NCI-H187 (cell line): ENCODE results near the gene ZNF426.

Source experiments
- DNase-seq, 2 experiments: peaks; one replicate each; lab custom pipeline; 2025; lab: John Stamatoyannopoulos, UW

ZNF426 gene

DNA sequence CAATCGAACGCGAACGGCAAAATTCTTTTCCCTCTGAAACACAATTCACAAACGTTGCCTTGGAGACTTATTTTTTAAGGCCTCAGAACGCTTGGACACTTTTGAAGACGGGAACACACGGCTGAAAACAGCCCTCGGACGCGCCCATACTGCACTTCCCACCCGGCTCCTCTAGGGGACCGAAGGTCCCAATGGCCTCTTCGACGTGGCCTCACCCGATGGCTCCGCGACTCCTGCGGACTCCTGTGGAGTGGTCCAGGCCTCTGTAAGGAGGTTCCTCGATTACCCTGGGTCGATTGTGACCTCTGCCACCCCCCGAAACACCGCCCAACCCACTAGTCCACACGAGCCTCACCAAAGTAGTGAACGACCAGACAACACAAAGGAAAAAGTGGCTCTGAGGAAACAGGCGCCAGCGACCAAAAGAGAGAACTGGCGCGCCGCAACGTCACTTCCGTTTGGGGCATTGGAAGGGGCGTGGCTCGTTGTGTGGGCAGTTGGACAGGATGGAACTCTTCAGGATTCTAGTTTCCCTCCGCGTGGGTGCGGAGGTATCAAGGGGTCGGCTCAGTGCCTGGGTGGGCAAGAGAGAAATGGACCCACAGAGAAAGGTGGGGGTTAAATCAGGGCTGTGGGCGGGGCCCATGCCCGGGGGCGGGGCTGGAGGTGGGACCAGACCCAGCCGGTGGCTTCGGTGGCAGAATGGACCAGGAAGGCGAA is 40.1 kb downstream of the ZNF426 start, which contains the start of gene ZNF560:
TSS of gene ZNF560 (minus strand) at position 434 of the 720 bp plus-strand sequence. CDS start 23,303 bp downstream, outside the sequence.
- DNase-seq: no peak

- no peak for DNase-seq
These were observed 44.3 kb downstream of the ZNF426 start for GRCh38 chr19:9494096-9494495.

DNA sequence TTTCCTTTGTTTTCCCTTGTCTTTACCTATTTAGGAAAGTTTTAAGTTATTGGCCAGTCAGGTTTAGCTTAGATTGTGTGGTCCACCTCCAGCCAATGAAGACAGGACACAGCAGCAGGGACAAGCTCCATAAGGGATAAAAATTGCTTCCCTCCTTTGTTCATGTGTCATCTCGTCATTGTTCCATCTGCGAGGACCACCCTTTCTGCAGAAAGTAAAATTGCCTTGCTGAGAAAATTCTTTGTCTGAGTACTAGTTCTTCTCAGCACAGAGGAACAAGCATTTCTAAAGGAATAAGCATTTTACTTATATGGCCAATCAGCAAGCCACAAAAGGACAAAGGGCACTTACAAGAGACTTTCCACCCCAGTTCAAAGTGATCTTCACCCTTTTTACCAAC is 51.4 kb downstream of the ZNF426 start:
- no peak for DNase-seq

- no peak for DNase-seq
These were observed 53.3 kb downstream of the ZNF426 start for GRCh38 chr19:9485140-9485539.

GRCh38 chr19:9474975-9475374 is 63.5 kb downstream of the ZNF426 start:
- no peak for DNase-seq
